ENCODE results near the gene TMOD1. TPM values are rescaled to one million over a fixed set of nuclear protein-coding genes. Genes with fewer than 3 reads are reported as not detected.
"Not testable (repeated sequence)": the region's sequence is repeated elsewhere in the genome, so short reads cannot be mapped to it uniquely, and the experiment has no call there.

The TMOD1 gene
- total RNA-seq = 0.26 and 1.5 TPM in 2 replicates

DNA sequence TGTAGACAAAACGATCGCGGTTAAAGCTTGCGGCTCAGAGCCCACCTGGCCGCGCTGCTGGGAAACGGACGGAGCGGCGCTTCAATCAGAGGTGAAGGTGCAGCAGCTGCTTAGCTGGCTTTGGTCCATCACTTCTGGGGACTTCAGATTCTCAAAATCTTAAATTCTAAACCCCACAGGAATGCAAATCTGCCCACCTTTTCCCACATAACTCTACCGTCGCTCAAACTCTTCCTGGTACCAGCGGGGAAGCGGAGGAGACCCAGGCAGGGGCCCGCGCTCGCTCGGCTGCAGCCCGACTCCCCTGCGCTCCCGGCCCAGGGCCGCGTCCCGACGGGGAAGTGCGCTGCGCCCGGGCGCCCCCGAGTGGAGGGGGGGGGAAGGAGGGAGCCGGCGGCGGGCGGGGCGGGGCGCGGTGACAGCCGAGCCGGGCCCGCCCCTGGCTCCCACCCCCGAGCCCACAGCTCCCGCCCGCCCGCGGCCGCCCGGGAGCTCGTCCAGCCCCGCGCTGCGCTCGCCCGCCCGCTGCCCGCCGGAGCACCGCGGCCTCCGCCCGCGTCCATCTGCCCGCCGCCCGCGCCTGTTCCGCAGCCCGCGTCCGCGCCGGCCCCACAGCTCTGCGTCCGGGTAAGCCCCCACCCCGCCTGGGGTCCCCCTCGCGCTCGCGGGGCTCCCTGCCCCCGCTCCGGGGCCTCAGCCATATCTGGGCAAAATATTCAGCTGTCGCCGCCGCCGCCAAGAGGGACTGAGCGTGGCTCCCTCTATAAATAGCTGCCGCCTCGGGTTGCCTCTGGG lies at the start of gene TMOD1:
TMOD1 (plus strand) TSS at position 490 of the 795 bp plus-strand sequence. CDS start 22,523 bp downstream, outside the sequence.
- DNase-seq (ENCODE audit: low read depth, low spot score) = no peak

DNA sequence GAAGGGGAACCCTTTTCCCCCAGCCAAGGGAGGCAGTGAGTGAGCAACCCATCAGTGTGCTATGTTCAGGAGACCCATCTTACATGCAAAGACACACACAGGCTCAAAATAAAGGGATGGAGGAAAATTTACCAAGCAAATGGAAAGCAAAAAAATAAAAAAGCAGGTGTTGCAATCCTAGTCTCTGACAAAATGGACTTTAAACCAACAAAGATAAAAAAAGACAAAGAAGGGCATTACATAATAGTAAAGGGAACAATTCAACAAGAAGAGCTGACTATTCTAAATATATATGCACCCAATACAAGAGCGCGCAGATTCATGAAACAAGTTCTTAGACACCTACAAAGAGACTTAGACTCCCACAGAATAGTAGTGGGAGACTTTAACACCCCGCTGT lies 47.9 kb upstream of the TMOD1 start:
- DNase-seq (ENCODE audit: low read depth, low spot score) = not testable (repeated sequence)

DNA sequence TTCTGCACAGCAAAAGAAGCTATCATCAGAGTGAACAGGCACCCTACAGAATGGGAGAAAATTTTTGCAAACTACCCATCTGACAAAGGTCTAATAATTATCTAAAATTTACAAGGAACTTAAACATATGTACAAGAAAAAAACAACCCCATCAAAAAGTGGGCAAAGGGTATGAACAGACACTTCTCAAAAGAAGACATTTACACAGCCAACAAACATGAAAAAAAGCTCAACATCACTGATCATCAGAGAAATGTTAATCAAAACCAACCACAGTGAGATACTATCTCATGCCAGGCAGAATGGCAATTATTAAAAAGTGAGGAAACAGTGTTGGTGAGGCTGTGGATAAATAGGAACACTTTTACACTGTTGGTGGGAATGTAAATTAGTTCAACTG lies 44.6 kb upstream of the TMOD1 start:
- not testable (repeated sequence) for DNase-seq (ENCODE audit: low read depth, low spot score)

DNA sequence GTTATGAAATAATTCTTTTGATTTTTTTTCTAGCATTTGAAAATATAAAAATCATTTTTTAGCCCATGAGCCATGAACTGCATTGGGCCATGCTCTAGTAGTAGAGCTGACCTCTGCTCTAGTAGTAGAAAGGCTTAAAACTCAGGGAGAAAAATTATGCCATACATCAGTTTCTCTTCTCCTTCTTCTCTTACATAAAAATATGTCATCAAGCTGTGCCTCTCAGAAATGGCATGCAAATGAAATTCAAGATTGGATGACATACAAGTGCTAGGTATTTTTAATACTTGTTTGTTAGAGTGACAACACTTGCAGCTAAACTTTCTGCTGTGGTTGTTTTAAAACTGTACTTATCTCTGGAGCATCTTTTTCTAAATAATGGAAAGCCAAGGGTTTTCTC lies 42.1 kb upstream of the TMOD1 start:
- no peak for DNase-seq (ENCODE audit: low read depth, low spot score)

DNA sequence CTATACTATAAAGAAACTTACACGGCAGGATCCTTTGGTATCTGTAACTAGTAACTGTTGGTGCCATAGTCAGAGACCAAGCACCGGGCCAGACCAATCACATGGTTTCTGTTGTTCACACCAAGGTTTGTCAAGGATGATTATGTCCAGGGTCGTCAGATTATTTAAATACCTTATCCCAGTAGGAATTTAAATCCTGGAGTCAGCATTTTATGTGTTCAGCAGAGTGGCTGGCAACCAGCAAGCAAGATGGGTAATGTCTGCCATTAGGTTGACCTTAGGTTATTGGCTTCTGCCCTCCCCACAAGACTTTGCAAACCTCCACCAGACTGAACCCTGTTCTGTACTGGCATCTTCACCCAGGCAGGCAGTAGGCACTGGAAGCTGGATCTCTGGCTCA lies 39.3 kb upstream of the TMOD1 start:
- DNase-seq (ENCODE audit: low read depth, low spot score) = no peak

DNA sequence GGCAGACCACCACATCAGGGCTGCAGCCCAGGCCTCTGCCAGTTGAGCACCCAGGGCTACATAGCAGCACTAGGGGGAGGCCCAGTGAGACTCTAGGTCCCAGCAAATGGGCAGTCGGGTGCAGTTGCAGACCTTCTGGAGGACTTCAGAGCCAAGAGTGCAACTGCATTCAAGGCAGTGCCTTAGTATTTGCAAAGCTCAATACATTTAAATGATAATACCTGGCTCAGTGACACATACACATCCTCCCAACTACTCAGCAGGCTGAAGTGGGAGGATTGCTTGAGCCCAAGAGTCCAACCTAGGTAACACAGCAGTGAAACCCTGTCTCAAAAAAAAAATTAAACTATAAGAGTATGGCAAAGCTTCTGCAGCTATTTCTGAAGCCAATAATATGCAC lies 38.6 kb upstream of the TMOD1 start:
- DNase-seq (ENCODE audit: low read depth, low spot score) = no peak

DNA sequence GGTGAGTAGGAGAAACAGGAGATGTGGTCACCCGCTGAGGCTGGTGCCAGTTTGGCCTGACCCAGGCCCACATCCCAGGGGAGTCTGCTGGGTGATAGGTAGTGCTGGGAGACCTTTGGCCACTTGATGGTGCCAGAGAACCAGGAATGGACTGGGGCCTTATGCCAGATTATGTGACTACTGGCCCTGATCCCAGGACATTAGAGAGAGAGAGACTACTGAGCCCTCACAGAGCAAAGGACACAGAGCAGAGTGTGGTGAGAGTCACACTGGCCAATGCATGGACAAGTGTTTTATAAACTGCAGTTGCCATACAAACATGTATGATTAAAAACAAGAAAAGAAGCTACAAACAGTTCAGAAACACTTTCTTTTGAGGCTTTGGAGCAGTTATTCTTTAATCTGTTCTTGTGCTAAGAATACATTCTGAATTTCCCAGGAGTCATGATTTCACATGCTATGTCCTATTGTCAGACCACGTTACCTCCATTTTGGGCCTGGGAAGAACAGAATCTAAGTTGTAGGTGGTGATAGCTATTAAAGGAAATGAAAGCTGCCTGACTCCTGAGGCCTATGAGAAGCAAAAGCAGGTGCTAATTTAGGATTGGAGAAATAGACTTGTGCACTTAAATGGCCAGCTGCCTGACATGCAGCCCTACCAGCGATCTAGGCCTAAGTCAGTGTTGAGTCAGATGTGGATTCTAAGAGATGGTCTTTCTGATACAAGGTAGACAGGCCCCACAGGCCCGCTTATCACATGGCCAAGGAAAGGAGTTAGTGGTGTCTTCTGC lies 32.6 kb upstream of the TMOD1 start:
- peak; percentile 53 for DNase-seq (ENCODE audit: low read depth, low spot score)

DNA sequence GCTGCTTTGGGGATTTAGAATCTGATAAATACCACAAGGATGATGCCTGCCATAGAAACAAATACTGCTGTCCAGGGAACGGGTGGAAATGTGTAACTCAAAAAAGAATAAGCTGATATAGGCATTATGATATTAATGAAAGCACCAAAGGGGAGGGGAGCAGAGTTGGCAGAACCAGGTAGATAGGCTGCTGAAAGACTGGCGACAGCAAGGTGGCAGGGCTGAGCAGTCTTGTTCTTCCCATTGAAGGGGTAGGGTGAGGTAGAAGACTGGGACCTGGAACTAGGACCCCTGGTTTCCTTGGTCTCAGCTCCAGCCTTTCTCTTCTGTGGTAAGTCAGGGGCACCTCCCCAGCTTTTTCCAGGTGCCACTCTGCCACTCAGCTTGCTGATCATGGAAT lies 31.4 kb upstream of the TMOD1 start:
- DNase-seq (ENCODE audit: low read depth, low spot score) = no peak

DNA sequence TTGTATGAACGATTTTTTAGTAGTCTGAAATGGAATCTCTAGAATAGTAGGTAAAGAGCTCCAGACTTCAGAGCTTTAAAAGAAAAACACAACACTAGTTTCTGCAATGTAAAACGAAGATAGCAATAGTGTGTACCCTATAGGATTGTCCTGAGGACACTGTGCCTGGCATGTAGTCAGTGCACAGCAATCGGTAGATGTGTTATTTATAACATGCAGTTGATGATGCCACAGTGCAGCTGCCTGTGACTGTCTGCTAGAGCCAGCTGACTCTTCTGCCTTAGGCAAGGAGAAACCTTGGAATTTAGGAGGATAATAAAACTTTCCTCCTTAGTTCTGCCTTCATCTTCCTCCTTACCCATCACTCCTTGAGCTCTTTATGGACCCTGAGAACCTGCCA lies 27.7 kb upstream of the TMOD1 start:
- DNase-seq (ENCODE audit: low read depth, low spot score) = no peak

DNA sequence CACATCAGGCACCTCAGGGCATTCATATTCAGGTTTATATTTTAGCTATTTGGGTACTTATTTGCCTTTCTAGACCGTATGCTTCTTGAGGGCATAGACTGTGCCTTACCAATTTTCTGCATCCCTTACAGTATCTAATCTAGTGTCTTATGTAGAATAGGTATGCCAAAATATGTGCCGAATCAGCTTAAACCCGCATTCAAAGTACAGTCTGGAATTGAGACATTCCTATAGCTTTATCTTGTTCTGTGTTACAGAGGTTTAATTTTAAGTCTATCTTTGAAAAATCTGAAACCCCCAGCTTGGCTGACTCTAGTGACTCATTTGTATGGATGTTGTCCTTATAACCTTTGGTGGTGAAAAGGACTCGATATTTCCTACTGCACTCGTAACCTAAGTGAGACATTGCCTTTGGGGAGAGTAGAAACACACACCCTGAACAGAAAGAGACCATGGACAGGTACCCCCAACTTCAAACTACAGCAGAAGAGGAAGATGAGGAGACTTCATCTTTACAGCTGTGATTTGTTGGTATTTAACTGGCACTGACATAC lies 27.0 kb upstream of the TMOD1 start:
- DNase-seq (ENCODE audit: low read depth, low spot score) = no peak

DNA sequence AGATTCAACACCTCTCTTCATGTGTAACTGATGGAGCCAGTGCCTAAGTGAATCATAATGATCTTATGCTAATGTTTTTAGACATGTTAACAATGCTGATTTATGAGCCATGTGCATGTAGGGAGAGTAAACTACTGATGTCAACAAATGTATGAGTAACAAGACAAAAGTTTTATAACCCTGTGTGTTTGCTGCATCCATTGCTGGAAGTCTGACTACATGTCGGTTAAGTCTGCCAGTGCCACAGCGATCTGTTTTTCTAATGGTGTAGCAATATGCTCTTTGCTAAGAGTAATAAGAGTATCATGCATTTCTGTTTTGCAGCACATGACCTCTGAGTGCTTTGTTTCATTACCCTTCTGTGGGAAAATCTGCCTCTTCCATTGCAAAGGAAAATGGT lies 26.4 kb upstream of the TMOD1 start:
- no peak for DNase-seq (ENCODE audit: low read depth, low spot score)

DNA sequence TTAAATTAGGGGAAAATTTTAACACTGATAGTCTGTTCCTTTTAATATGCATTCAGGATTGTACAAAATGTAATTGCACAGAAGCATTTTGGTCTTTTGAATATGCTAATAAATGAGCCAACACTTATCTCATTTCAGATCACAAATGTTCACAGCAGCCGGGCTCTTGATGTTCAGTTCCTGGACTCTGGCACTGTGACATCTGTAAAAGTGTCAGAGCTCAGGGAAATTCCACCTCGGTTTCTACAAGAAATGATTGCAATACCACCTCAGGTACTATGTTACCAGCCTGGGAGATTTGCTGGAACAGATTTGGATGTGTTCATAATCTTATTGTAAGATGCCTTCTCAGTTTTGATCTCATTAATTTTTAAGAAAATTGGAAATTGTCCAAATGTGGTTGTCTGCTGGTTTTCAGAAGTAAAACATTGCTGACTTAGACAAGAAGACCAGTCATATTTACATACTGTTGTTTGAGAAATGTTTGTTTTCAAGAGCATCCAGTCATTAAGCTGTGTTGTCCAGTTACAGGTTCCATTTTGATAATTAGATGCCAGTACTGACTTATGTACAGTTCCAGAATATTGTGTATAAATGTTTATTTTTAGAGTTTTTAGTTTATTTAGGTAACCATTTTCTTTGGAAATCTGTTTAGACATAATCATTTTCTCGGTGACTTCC lies 23.0 kb upstream of the TMOD1 start:
- DNase-seq (ENCODE audit: low read depth, low spot score) = no peak

DNA sequence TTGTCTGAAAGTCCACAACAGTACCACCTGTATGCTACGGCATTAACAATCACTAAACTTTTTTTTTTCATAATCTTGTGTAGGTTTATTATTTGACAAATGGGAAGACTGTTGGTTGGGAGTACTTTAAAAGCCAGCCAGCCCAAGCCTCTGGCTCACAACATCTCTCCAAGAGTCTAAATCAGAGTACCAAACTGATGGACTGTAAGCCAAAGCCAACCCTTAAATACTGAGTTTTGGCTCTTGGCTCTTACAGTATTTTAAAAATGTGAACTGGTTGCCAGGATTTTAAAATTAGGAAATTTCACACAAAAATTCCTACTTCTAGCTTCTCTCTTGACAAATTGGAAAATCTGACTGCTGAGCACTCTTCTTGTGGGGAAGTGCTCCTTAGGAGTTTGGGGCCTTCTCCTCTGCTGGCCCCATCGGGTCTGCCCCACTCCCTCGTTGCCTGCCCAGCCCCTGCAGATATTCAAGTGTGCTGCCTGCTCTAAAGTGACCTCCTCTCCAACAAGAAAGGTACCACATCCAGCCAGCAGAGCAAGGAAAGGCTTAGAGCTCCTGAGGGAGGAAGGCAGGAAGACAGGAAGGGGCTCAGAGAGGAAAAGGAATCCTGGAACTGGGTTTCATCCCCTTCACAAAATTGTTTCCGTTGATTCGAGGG lies 21.8 kb upstream of the TMOD1 start:
- DNase-seq (ENCODE audit: low read depth, low spot score) = no peak

DNA sequence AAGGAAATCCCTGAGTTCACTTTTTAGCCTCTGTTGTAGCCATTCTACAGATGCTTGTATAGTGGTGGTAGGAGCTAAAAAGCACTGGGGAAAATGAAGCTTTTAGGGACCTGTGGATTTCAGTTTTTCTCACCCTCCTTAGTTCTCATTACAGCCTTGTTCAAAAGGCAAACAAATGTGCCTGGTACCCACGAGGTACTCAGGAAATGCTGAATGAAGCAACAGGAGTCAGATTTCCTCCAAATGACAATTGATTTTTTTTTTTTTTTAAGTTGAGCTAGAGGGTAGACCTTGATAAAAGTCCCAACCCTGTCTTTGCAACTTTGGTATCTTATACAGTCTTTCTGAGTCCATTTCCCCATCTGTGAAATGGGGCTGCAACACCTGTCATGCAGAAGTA lies 21.3 kb upstream of the TMOD1 start:
- DNase-seq (ENCODE audit: low read depth, low spot score) = no peak

DNA sequence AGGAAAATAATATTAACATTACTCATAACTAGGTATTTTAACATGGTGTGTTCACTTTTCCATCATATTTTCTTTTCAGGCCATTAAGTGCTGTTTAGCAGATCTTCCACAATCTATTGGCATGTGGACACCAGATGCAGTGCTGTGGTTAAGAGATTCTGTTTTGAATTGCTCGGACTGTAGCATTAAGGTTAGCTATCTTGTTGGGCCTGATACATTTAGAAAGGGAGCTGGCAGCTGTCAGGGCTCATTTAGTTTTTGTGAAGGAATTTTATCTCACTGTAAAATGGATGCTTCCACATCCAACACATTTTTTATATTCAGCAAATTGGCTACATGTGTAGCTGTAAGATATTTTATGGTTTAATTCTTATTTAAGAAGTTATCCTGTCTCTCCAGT lies 20.7 kb upstream of the TMOD1 start:
- no peak for DNase-seq (ENCODE audit: low read depth, low spot score)

DNA sequence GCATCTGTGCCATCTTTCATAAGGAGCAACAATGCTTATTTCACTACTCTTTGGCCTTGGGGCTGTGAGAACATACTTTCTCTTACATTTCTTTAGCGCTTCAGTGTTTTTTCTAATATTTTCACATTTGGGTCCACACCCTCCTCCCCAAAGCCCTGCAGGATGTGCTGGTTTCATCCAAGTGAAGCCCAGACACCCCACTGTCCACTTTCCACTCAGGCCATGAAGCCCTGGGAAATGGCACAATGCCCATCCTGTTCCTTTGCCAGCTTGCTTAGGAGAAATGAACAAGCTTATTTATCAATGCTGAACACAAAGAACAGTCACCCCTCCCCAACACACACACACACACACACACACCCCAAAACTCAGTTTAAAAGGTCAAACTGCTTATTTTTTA lies 17.3 kb upstream of the TMOD1 start:
- DNase-seq (ENCODE audit: low read depth, low spot score) = no peak

DNA sequence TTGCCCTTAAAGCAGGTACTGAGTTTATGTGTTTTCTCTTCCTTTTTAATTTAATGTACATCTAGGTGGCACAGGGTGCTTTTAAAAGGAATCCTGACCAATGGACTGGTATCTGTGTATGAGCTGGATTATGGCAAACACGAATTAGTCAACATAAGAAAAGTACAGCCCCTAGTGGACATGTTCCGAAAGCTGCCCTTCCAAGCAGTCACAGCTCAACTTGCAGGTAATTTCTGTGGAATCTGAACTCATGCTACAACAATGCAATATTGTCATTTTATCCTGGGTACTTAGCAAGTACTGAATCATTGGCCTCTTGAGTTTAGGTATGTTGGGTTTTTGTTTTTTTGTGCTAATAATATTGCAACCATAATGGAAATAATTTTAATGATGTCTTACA lies 14.4 kb upstream of the TMOD1 start:
- DNase-seq (ENCODE audit: low read depth, low spot score) = no peak

DNA sequence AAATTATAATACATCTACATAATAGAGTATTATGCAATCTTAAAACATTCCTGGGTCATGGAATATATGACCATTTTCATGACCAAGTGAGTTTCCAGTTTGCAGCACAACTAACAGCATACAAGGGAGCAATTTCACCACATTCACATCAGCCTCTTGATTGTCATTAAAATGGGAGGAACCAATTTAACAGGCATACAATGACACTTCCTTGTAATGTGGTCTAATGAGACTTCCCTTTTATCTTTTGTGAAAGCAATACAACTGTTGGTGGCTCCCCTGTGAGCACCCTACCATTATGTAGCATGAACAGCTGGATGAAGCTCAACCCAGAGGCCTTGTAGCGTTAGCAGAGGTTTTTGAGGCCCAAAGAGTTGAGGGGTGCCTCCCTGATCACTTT lies 13.6 kb upstream of the TMOD1 start:
- no peak for DNase-seq (ENCODE audit: low read depth, low spot score)

DNA sequence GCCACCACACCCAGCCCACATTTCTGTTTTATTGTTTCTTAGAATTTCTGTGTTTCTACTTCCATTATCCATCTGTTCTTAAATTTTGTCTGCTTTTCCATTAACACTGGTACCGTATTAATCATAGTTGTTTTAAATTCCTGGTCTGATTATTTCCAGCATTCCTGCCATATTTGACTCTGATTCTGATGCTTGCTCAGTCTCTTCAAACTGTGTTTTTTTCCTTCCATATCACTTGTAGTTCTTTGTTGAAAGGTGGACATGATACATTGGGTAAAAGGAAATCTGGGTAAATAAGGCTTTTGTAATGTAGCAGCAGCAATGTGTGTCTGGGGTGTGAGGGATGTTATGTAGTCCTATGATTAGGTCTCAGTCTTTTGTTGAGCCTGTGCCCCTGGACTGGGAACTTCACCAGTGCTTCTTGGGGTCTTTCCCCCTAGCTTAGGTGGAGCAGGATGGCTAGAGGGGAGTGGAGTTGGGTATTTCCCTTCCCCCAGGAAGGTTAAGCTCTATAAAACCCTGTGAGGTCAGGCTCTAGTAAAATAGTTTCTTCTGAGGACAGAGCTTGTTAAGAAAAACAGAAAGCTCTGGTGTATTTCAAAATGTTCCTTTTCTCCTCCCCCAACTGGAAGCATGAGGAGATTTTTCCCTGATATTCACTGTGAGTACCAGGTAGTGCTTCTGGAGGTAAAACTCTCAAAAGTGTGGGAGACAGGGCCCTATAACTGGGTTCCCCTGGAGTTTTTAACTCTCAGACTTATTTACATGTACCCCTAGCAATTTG lies 10.1 kb upstream of the TMOD1 start:
- DNase-seq (ENCODE audit: low read depth, low spot score) = no peak

DNA sequence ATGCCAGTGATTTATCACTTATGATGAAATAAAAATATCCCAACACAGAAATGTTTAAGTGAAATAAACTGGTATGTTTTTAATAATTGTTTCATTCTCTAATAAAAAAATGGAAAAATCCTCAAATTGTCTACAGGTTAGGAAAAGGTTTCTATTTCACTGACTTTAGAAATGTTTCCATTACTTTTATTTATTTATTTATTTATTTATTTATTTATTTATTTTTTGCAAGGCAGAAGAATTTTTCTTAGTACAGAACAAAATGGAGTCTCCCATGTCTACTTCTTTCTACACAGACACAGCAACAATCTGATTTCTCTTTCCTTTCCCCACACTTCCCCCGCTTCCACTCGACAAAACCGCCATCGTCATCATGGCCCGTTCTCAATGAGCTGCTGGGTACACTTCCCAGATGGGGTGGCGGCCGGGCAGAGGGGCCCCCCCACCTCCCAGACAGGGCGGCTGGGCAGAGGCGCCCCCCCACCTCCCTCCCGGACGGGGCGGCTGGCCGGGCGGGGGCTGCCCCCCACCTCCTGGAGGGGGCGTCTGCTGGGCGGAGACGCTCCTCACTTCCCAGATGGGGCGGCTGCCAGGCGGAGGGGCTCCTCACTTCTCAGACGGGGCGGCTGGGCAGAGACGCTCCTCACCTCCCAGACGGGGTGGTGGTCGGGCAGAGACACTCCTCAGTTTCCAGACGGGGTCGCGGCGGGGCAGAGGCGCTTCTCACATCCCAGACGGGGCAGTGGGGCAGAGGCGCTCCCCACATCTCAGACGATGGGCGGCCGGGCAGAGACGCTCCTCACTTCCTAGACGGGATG lies 3.7 kb upstream of the TMOD1 start:
- DNase-seq (ENCODE audit: low read depth, low spot score) = not testable (repeated sequence)
